ENCODE results near the gene EXOC1L.

EXOC1L gene, protein sequence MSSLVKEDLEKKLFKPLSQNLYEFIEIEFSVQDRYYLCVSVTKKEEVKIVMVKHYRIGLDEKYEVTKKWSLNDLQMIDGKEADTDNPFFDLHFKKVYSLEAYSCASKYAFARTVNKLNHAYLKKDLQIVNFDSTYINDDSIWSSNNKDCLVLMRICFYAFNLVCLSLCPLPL

DNA sequence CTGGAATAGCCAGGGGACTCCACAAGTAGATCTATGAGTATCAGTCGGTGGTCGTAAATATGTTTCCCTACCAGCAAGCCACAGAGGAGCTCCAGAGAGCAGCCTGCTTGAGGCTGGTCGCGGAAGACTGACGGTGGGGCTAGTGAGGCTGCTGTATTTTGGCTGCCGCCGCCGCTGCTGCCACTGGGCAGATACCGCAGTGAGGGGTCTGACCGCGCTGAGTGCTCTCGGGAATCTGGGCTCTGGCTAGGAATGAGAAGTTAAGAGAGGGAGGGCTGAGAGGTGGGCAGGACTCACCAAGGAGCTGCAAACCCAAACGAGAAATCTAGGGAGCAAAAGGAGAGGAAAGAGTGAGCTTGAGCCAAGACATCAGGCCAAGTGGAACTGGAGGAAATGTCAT lies at the start of gene EXOC1L:
Gene EXOC1L (plus strand): TSS at position 157 of the 400 bp plus-strand sequence. CDS start 237 bp downstream, at position 394.
- DNase-seq (ENCODE audit: low spot score) = no peak

DNA sequence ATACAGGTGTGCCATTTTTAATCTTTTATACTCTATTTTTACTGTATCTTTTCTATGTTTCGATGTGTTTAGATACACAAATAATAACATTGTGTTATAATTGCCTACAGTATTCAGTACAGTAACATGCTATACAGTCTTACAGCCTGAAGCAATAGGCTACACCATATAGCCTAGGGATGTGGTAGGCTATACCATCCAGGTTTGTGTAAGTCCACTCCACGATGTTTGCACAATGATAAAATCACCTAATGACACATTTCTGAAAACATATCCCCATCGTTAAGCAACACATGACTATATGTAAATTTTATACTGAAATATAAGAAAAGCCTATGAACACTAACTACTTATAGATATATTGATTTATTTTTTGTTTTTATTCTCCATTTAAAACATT lies 48.9 kb upstream of the EXOC1L start:
- no peak for DNase-seq (ENCODE audit: low spot score)

DNA sequence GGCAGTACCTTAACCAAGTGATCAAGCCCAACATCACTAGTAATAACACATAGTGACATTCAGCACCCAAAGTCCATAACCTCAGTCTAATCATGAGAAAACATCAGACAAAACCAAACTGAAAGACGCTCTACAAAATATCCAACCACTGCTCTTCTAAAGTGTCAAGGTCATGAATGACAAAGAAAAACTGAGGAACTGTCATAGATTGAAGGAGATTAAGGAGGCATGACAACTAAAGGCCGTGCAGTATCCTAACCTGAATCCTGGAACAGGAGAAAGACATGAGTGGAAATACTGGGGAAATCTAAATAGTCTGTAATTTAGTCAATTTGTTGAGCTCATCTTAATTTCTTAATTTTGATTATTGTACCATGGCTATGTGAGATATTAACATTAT lies 38.2 kb upstream of the EXOC1L start:
- DNase-seq (ENCODE audit: low spot score) = no peak

DNA sequence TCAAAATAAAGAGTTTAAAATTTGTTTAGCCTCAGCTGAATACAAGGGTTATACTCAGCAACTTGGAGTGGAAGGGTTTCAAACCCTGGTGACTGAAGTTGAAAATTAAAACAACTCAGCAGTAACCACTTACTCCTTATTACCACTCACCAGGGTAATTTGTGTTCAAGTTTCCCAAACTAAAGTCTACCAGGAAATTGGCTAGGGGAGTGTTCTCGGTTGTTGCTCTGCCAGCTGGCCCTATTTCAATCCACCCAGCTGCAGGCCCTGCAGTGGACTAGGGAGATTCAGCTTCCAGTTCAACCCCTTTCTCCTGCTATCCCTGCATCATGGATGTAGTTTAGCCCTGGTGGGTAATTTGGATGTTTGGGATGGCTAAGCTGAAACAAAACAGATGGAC lies 37.8 kb upstream of the EXOC1L start:
- DNase-seq (ENCODE audit: low spot score) = no peak

DNA sequence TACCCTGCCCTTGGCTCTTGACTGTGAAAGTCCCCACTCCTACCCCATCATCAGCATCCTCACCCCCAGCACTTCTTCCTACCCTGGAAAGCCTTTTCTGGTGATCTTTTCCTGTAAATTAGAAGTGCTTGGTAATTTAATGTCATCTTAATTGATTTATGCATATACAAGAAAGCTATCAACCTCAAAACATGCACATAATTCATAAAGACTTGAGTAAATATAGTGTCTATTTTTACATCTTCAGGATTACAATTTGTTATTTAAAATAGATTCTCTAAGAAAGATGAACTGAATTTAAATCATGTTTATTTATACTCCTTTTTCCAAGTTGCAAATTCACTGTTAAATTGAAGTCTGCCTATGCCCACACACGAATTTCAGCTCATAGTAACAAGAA lies 36.0 kb upstream of the EXOC1L start:
- no peak for DNase-seq (ENCODE audit: low spot score)

DNA sequence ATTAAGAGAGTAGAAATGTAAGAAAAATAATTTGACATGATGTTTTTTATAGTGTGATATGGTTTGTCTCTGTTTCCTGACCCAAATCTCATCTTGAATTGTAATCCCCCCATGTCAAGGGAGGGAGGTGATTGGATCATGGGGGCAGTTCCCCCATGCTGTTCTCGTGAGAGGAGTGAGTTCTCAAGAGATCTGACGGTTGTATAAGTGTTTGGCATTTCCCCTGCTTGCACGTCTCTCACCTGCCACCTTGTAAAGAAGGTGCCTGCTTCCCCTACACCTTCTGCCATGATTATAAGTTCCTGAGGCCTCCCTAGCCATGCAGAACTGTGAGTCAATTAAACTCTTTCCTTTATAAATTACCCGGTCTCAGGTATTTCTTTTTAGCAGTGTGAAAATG lies 34.8 kb upstream of the EXOC1L start:
- DNase-seq (ENCODE audit: low spot score) = no peak

DNA sequence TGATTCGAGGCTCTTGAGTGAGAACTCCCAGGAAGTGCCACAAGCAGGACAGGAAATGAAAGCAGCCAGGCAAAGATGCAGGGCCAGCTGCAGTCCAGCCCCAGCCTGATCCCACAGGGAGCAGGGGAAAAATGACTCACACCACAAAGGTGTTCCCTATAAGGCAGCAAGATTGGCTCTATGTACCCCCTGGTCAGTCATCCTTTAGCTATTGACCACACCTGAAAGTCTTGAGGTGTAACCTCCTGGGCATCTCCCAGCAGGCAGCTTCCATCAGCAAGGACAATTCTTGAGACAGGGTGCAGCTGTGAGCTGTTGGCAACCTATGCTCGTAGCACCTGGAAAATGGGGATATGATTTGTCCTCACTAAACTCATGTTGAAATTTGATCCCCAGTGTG lies 27.9 kb upstream of the EXOC1L start:
- no peak for DNase-seq (ENCODE audit: low spot score)

DNA sequence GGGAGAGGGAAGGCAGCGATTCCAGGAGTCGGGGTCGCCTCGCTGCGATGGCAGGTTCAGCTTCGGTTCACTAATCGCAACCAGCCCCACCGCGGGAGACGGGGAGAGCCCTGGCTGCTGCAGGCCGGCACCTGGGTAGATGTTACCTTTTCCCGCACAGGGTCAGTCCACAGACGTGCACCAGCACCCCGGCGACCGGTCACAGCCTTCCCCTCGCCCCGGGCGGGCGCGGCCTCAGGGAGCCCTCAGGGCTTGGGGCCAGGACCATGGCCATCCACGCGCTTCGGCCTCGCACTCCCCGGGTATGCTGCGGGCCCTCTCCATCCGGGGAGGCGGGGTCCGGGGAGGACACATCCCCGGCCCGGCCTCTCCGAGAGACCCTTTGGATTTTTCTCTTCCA lies 26.1 kb upstream of the EXOC1L start:
- no peak for DNase-seq (ENCODE audit: low spot score)

DNA sequence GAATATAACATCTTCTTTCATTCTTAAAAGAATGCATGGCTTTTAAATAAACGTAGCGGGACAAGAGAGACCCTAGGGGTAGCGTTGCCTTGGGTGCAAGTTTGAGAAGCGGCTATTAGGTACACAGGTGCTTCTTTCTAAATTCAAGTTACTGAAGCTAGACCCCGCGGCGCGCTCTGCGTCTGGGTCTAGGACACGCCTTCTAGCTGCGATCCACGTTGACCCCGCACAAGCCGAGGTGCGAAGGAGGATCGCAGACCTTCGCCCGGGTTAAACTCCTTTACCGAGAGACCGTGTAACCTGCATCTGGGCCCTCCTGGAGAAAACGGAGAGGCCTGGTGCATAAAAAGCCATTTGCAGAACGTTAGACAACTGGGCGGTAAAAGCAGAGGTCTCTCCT lies 25.5 kb upstream of the EXOC1L start:
- no peak for DNase-seq (ENCODE audit: low spot score)

DNA sequence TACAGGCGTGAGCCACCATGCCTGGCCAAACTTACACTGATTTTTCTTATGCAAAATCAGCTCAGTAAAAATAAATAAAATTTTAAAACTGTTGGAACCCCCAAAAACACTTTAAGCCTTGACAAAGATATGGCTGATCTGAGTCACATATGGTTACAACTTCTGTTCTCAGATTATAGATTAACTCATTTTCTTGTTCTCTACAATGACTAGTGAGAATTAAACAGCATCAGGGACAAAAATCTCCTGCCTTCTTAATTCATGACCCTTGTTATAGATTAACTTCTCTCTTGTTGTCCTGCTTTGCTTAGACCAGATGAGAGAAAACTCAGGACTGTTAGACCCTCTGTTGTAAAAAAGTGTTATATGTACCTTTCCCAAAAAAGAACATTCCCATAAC lies 24.2 kb upstream of the EXOC1L start:
- DNase-seq (ENCODE audit: low spot score) = no peak

DNA sequence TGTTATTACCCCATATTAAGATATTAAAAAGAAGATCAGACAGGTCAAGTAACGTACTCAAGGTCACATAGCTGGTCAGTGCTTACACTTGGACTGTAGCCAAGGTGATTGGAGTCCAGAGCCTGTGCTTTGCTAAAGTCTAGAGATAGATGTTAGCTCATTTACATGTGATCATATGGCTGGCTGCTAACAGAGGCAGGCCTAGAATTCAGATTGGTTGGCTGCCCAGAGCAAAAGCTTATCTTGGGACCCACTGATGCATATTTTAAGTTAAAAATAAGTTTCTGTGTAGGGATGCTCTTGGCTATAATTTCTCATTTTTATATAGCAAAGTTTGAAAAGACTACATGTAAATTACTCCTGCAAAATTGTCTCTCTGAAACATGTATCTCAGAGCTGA lies 18.1 kb upstream of the EXOC1L start:
- no peak for DNase-seq (ENCODE audit: low spot score)

DNA sequence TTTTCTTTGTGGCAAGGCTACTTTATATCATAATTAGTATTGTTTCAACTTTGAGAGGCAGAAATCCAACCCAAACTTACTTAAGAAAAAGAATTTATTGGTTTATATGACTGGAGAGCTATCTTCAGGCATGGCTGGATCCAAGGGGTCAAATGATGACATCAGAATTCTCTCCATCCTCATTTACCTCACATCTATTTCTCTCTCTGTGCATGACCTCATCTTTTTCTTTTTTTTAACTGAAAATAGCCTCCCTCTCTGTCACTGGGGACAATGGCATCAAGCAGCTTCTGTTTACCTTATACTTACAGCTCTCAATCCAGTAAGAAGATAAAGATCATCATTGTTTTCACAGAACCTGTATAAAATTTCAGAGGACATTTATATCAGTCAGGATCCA lies 12.0 kb upstream of the EXOC1L start:
- DNase-seq (ENCODE audit: low spot score) = no peak

DNA sequence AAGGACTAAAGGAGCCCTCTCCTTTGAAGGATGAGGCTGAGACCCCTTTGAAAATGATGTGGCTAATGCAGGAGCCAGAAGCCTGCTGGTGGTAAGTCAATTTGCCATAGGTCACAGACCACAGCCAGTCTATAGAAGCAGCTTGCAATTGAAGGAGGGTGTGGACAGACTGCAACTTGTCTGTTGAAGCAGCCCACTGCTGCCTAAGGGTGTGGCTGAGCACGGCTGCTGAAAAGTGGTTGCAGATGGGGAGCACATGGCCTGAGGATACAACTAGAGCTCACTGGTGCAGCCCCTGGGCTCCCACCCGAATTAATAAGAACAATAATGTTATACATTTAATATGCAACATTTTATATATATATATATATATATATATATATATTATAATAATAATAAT lies 11.4 kb upstream of the EXOC1L start:
- peak; percentile 16 for DNase-seq (ENCODE audit: low spot score)

DNA sequence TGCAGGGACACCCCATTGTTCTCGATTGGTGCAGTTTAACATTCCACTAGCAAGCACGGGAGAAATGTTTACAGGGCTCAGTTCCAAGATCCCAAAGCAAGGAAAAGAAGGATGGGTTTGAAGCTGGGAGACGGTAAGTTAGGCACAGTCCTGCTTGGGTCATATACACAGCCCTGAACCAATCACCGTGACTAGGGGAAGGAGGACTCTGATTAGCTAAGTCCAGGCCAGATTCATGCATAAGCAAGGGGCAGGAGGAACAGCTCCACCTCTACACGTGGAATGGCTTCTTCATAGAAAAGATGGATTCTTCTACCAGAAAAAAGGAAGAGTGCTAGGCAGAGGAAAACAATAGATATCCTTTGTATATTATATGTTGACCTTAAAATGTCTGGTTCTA lies 11.0 kb upstream of the EXOC1L start:
- DNase-seq (ENCODE audit: low spot score) = no peak

DNA sequence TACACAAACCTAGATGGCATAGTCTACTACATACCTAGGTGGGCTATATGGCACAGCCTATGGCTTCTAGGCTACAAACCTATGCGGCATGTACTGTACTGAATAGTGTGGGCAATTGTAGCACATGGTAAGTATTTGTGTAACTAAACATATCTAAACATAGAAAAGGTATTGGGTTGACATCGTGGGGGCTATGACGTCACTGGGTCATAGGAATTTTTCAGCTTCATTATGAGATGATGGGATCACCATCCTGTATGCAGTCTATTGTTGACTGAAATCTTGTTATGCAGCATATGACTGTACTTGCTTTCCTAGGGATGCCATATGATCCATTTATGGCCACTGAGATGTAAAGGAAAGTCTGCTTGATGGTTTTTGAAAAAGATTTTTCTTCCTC lies 1.9 kb upstream of the EXOC1L start:
- DNase-seq (ENCODE audit: low spot score) = no peak

DNA sequence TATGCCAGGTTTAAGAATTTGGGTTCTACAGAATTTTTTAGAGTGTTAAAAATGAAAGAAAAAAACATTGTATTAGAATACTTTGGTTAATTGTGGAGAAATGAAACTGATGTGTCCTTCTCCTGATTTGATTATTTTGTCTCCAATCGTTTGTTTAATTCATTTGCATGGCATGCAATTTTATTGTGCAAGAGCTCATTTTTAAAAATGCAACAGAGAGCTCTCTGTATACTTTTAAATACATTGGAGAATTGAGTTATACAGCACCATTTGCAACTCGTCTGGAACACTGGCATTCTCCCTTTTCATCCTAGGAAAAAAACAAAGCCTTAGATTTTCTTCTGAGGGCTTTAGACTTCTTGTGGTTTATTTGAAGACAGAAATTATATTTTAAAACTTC lies 689 bp downstream of the EXOC1L start:
- no peak for DNase-seq (ENCODE audit: low spot score)

DNA sequence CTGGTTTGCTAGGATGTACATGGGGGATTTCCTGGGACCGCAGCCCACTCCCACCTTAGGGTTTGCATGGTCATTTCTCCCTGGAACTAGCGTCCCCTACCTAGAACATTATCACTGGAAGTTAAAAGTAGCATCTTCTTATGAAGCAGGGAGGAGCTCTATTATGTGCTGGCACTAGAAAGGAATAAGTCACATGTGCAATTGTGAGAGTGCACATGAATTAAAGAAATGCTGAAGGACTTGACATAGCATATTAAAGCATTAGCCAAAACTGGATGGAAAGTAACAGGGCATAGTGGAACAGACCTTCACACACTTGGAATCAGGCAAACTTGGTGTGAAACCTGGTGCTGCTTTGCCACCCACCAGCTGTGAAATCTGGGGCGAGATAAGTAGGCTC lies 2.7 kb downstream of the EXOC1L start:
- DNase-seq (ENCODE audit: low spot score) = no peak

DNA sequence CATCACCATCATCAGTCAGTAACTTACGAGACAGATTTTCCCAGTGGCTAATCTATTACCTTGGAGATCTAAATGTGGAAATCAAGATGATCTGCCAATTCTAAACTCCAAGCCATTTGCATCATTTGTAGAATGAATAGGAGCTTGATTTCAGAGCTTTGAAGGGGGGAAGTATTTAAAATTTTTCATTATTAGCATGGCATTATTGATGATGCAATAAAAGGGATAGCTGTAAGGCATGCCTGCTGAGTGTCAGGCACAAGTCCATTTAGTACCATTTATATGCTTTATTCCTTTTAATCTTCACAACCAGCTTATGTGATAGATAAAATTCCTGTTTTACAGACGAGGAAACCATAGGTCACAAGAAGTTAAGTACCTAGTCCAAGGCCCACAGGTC lies 5.3 kb downstream of the EXOC1L start:
- no peak for DNase-seq (ENCODE audit: low spot score)

DNA sequence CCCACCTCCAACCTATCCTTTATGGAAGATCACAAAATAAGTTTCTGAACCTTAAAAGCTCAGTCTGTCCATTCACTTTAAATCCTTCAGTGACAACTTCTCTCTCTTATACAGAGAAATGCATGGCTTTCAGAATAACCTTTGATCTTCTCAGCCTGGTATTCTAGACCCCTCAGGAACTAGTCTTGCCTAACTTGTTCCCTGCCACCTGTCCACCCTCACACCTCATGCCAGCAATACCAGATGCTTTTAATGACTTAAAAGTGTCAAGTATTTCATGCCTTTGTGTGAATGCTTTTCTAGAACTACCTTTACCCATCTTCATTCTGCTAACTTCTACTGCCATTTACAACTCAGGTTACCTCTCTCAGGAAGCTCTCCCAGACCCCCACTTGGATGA lies 7.4 kb downstream of the EXOC1L start:
- DNase-seq (ENCODE audit: low spot score) = no peak

DNA sequence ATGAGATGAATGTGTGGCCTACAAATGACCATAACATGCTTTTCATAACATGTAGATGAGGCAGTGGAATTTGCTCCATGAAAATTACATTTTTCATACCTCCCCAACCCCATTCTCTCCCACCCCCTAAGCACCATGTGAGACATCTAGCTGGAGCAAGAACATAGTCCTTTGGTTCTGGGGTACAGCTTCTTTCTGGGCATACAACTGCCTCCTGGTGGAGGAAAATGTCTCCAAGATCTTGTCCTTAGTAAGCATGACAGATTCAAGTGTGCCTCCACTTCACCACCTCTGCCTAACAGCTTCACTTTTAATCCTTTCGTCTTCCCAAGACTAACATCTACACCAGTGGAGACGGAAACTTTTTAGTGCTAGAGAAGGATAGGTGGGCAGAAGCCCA lies 8.0 kb downstream of the EXOC1L start:
- no peak for DNase-seq (ENCODE audit: low spot score)

DNA sequence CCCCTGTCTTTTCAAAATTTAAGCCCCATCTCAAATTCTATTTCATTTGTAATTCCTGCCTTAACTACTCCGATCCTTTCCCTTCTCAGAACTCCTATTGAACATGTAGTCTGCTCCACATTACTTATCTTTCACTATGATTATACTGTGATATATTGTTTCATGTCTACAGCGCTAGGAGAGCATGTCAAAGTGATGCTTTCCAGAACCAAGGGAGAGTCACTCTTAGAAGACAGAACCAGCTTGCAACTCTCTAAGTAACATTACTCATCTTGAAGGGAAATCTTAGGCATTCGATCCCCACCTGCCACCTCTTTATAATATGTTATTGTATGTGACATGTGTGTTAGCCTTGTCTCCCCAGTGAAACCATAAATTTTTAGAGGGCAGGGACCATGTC lies 10.5 kb downstream of the EXOC1L start:
- DNase-seq (ENCODE audit: low spot score) = no peak

DNA sequence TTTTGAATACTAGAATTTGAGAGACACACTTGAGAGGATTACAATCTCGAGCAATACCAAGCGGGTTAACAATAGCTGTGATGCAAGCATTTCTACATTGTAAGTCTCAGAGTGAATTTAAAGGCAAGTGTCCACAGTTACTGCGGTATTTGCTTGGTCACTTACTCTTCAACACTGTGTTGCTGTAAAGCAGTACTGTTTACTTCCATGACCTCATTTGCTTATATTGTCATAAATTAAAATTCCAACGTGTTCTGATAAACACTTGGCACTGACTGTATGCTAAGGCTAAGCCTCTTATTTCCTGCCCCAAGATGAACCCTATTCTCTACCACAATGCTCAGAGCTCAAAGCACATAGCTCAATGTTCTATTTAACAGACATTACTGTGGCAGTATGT lies 11.1 kb downstream of the EXOC1L start:
- no peak for DNase-seq (ENCODE audit: low spot score)

DNA sequence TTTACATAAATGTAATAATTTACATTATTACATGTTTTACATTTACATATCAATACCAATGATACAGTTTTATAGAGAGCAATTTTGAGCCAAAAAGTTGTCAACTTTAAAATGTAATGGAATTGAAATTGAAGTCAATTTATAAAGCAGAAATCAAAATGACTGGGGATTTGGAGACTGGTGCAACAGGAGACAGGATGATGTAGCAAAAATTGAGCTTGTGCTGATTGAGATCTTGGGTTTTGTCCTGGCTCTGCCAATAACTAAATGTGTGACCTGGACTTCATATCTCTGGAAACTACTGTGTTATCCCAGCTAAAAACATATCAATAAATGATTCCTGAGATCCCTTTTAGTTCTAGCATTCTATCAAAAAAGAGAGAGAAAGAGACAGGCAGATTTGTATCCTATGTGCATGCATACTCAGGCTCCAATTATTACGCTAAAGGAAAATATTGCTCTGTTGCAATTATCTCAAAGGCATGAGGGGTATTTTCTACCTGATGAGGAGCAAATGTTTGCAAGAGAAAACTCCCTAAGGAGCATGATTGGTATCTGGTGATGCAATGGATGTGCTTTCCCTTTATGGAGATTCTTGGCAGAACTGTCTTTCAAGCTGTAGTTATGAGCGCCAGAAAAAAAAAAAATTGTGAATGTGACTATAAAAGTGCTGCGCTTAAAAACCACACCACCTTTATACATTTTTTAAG lies 14.7 kb downstream of the EXOC1L start:
- DNase-seq (ENCODE audit: low spot score) = no peak

DNA sequence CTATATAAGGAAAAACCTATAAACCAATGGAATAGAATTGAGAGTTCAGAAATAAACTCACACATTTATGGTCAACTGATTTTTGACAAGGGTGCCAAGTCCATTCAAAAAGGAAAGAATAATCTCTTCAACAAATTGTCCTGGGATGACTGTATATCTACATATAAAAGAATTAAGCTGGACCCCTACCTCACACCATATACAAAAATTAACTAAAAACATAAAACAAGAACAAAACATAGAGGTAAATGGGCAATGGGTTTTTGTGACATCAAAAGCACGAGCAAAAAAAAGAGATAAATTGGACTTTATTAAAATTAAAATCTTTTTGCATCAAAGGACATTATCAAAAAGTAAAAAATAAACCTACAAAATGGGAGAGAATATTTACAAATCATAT lies 18.3 kb downstream of the EXOC1L start:
- DNase-seq (ENCODE audit: low spot score) = no peak
